WTC11 (cell line): ENCODE data around the gene CCL18. TPM values are rescaled to one million over a fixed set of nuclear protein-coding genes. Genes with fewer than 3 reads are reported as not detected.
"Not testable (repeated sequence)": the region's sequence is repeated elsewhere in the genome, so short reads cannot be mapped to it uniquely, and the experiment has no call there.

Experiments
- ATAC-seq: fragments of 200-7000 bp; cut with Tn5 transposase; 2 replicates; pipeline ENCODE4 v1.10.0; 2021; ENCODE audit warnings: mild to moderate bottlenecking, moderate library complexity
- CTCF ChIA-PET: fragments of 300-600 bp; sonication (Branson Sonifier 250); formaldehyde crosslinking; loops from one replicate; lab custom pipeline; 2021; ENCODE audit warnings: antibody characterized with exemption; lab: Charles Lee
- POLR2A ChIA-PET: fragments of 350-600 bp; sonication (Branson Sonifier 250); formaldehyde crosslinking; loops from one replicate; lab custom pipeline; 2021; ENCODE audit warnings: antibody characterized with exemption; lab: Charles Lee
- DNase-seq: peaks from one replicate; pipeline ENCODE4 v3.0.0; 2021; ENCODE audit warnings: low spot score
- H3K27ac Mint-ChIP-seq: 2 replicates; pipeline ENCODE4 v1.8.0; 2021; ENCODE audit warnings: mixed read lengths
- H3K27me3 Mint-ChIP-seq: 2 replicates; pipeline ENCODE4 v1.8.0; 2021; ENCODE audit warnings: low read depth, mild to moderate bottlenecking, moderate library complexity, mixed read lengths
- H3K36me3 Mint-ChIP-seq: 2 replicates; pipeline ENCODE4 v1.8.0; 2021; ENCODE audit warnings: mixed read lengths
- H3K4me1 Mint-ChIP-seq: 2 replicates; pipeline ENCODE4 v1.8.0; 2022; ENCODE audit warnings: mixed read lengths
- H3K4me3 Mint-ChIP-seq: 2 replicates; pipeline ENCODE4 v1.8.0; 2021; ENCODE audit warnings: mild to moderate bottlenecking, moderate library complexity, mixed read lengths
- H3K9me3 Mint-ChIP-seq: 2 replicates; pipeline ENCODE4 v1.8.0; 2021; ENCODE audit warnings: mixed read lengths
- ARID4B ChIP-seq: sonication (generic); formaldehyde crosslinking; IDR thresholded peaks from 2 replicates; pipeline ENCODE4 v1.8.0; 2023; ENCODE audit warnings: missing genetic modification reagents, mild to moderate bottlenecking, borderline replicate concordance
- ATF1 ChIP-seq: sonication (generic); formaldehyde crosslinking; IDR thresholded peaks from 2 replicates; pipeline ENCODE4 v1.8.1; 2023; ENCODE audit warnings: mild to moderate bottlenecking, moderate library complexity, missing genetic modification reagents
- CREM ChIP-seq: sonication (generic); formaldehyde crosslinking; IDR thresholded peaks from 2 replicates; pipeline ENCODE4 v1.8.1; 2022; ENCODE audit warnings: mild to moderate bottlenecking, missing genetic modification reagents, moderate library complexity
- E2F1 ChIP-seq: sonication (generic); formaldehyde crosslinking; IDR thresholded peaks from 2 replicates; pipeline ENCODE4 v1.8.0; 2022; ENCODE audit warnings: mild to moderate bottlenecking, missing genetic modification reagents
- ESRRA ChIP-seq: sonication (generic); formaldehyde crosslinking; IDR thresholded peaks from 2 replicates; pipeline ENCODE4 v1.8.1; 2022; ENCODE audit warnings: mild to moderate bottlenecking, missing genetic modification reagents, borderline replicate concordance
- GABPB1 ChIP-seq: sonication (generic); formaldehyde crosslinking; IDR thresholded peaks from 2 replicates; pipeline ENCODE4 v1.8.1; 2023; ENCODE audit warnings: mild to moderate bottlenecking, missing genetic modification reagents
- GTF2I ChIP-seq: fragments of 250-450 bp; sonication (Bioruptor Pico); conservative IDR thresholded peaks from 2 replicates; pipeline ENCODE4 v1.4.0; 2021; ENCODE audit warnings: mild to moderate bottlenecking
- HMGA2 ChIP-seq: fragments of 250-450 bp; sonication (Bioruptor Pico); IDR thresholded peaks from 2 replicates; pipeline ENCODE4 v1.4.0; 2021; ENCODE audit warnings: mild to moderate bottlenecking, moderate library complexity
- MYBL2 ChIP-seq: sonication (generic); formaldehyde crosslinking; IDR thresholded peaks from 2 replicates; pipeline ENCODE4 v1.8.1; 2023; ENCODE audit warnings: mild to moderate bottlenecking, moderate library complexity, missing genetic modification reagents
- NR2C2 ChIP-seq: sonication (generic); formaldehyde crosslinking; IDR thresholded peaks from 2 replicates; pipeline ENCODE4 v1.8.0; 2022; ENCODE audit warnings: mild to moderate bottlenecking, missing genetic modification reagents
- SMAD4 ChIP-seq: sonication (generic); formaldehyde crosslinking; IDR thresholded peaks from 2 replicates; pipeline ENCODE4 v1.8.0; 2022; ENCODE audit warnings: mild to moderate bottlenecking, missing genetic modification reagents
- ZBTB21 ChIP-seq: sonication (generic); formaldehyde crosslinking; IDR thresholded peaks from 2 replicates; pipeline ENCODE4 v1.8.1; 2023; ENCODE audit warnings: mild to moderate bottlenecking, missing genetic modification reagents, borderline replicate concordance
- ZBTB43 ChIP-seq: sonication (generic); formaldehyde crosslinking; IDR thresholded peaks from 2 replicates; pipeline ENCODE4 v1.8.1; 2023; ENCODE audit warnings: mild to moderate bottlenecking, missing genetic modification reagents
- ZNF138 ChIP-seq: sonication (generic); formaldehyde crosslinking; conservative IDR thresholded peaks from 2 replicates; pipeline ENCODE4 v1.8.1; 2022; ENCODE audit warnings: mild to moderate bottlenecking, moderate library complexity, missing genetic modification reagents
- ZNF232 ChIP-seq: sonication (generic); formaldehyde crosslinking; IDR thresholded peaks from 2 replicates; pipeline ENCODE4 v1.8.0; 2022; ENCODE audit warnings: mild to moderate bottlenecking, missing genetic modification reagents
- ZNF263 ChIP-seq: sonication (generic); formaldehyde crosslinking; IDR thresholded peaks from 2 replicates; pipeline ENCODE4 v1.8.1; 2022; ENCODE audit warnings: low read depth, mild to moderate bottlenecking, moderate library complexity, missing genetic modification reagents
- ZNF317 ChIP-seq: sonication (generic); formaldehyde crosslinking; IDR thresholded peaks from 2 replicates; pipeline ENCODE4 v1.8.1; 2023; ENCODE audit warnings: low read depth, mild to moderate bottlenecking, moderate library complexity, missing genetic modification reagents, borderline replicate concordance
- ZNF396 ChIP-seq: fragments of 250-450 bp; sonication (Bioruptor Pico); IDR thresholded peaks from 2 replicates; pipeline ENCODE4 v1.8.0; 2021; ENCODE audit warnings: mild to moderate bottlenecking, moderate library complexity, borderline replicate concordance
- ZNF423 ChIP-seq: fragments of 250-450 bp; sonication (Bioruptor Pico); IDR thresholded peaks from 2 replicates; pipeline ENCODE4 v2.1.2; 2022; ENCODE audit warnings: mild to moderate bottlenecking, moderate library complexity
- ZNF671 ChIP-seq: fragments of 250-450 bp; sonication (Bioruptor Pico); IDR thresholded peaks from 2 replicates; pipeline ENCODE4 v1.8.0; 2021; ENCODE audit warnings: mild to moderate bottlenecking
- total RNA-seq: library from RNA; stranded (reverse); gene quantifications from 3 replicates; pipeline ENCODE4 v1.2.3, GENCODE V29; 2021
- TF ChIP-seq, protein P1 (sequence below): sonication (generic); formaldehyde crosslinking; IDR thresholded peaks from 2 replicates; pipeline ENCODE4 v1.8.1; 2022; ENCODE audit warnings: mild to moderate bottlenecking, missing genetic modification reagents, moderate library complexity, borderline replicate concordance

CCL18 gene
- total RNA-seq, 1 experiment from 2014 or later, result not detected

- no peak for DNase-seq
- Mint-ChIP-seq H3K27me3 (no peaks in the 10 kb centered on the region; the same call in 1 of the 2 replicates), H3K4me1 (no peaks in the 10 kb centered on the region), H3K4me3 (no peak overlapping the region)
- CTCF ChIA-PET, result no interaction called here
- TF ChIP-seq E2F1 (CRISPR knock-in tag) (no peak), ZBTB43 (no peak), ZBTB21 (no peak), ZNF396 (no peak), ZNF232 (no peak), GTF2I (no peak), ESRRA (CRISPR knock-in tag) (no peak), ZNF317 (CRISPR knock-in tag) (no peak), ZNF263 (CRISPR knock-in tag) (no peak), ZNF671 (CRISPR knock-in tag) (no peak), MYBL2 (CRISPR knock-in tag) (no peak), NR2C2 (CRISPR knock-in tag) (no peak), CREM (CRISPR knock-in tag) (no peak), GABPB1 (CRISPR knock-in tag) (no peak)
- TF ChIP-seq, protein P1, sequence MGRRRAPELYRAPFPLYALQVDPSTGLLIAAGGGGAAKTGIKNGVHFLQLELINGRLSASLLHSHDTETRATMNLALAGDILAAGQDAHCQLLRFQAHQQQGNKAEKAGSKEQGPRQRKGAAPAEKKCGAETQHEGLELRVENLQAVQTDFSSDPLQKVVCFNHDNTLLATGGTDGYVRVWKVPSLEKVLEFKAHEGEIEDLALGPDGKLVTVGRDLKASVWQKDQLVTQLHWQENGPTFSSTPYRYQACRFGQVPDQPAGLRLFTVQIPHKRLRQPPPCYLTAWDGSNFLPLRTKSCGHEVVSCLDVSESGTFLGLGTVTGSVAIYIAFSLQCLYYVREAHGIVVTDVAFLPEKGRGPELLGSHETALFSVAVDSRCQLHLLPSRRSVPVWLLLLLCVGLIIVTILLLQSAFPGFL (CRISPR knock-in tag), result no peak
- TF ChIP-seq, all 79 proteins: peak for 0
- POLR2A ChIA-PET, result no interaction called here
- Mint-ChIP-seq H3K9me3 (peaks cover 18% of the 10 kb centered on the region), H3K36me3 (peaks cover 9% of the 10 kb centered on the region), H3K27ac (no peak overlapping the region)
- no peak for ATAC-seq
These were observed 43.6 kb downstream of the CCL18 start for GRCh38 chr17:36107660-36108059.

GRCh38 chr17:36108265-36108664 is 44.2 kb downstream of the CCL18 start:
- H3K4me3 Mint-ChIP-seq, H3K27me3 Mint-ChIP-seq, H3K4me1 Mint-ChIP-seq, ATAC-seq, DNase-seq, H3K27ac Mint-ChIP-seq, POLR2A ChIA-PET: not testable (repeated sequence)
- H3K9me3 Mint-ChIP-seq, result peaks cover 24% of the 10 kb centered on the region
- peaks cover 13% of the 10 kb centered on the region for H3K36me3 Mint-ChIP-seq
- CTCF ChIA-PET, result interaction anchor here (1.0 kb wide), 1 partner anchor 36 kb away, joined by 3 read pairs; no protein-coding TSS in a partner anchor

DNA sequence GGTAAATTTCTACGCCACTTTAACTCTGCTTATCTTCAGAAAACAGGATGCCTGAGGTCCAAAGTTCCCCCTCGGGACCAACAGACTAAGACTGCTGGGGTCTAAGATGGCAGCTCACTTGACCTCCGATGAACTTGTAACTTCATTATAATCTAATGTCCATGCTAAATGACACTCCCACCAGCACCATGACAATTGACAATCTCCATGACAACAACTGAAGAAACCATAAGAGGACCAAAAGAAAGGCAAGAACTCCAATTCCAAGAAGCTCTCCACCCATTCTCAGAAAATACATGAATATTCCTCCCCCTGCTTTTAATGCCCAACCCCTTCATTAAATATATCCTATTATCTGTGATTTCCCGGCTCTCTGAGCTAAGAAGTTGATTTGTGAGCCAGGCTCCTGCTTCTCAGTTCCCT is 47.0 kb downstream of the CCL18 start:
- no peaks in the 10 kb centered on the region for H3K27me3 Mint-ChIP-seq
- no peak for DNase-seq
- no peak for TF ChIP-seq ZNF138
- no peak for TF ChIP-seq HMGA2 (CRISPR knock-in tag)
- TF ChIP-seq ZNF423 (CRISPR knock-in tag), result no peak
- TF ChIP-seq SMAD4 (CRISPR knock-in tag), result no peak
- TF ChIP-seq ATF1 (CRISPR knock-in tag), result no peak
- no peak for TF ChIP-seq ARID4B (CRISPR knock-in tag)
- TF ChIP-seq, all 79 proteins: peak for 0
- peaks cover 32% of the 10 kb centered on the region for H3K9me3 Mint-ChIP-seq
- H3K27ac Mint-ChIP-seq, result no peak overlapping the region
- no peaks in the 10 kb centered on the region for H3K4me1 Mint-ChIP-seq
- no peak overlapping the region for H3K4me3 Mint-ChIP-seq
- CTCF ChIA-PET, result interaction anchor here (1.8 kb wide), 1 partner anchor 39 kb away, joined by 8 read pairs; no protein-coding TSS in a partner anchor
- no peak for ATAC-seq
- H3K36me3 Mint-ChIP-seq, result peaks cover 13% of the 10 kb centered on the region
- POLR2A ChIA-PET, result no interaction called here
